ENCODE data around the gene KCNQ5.

KCNQ5 gene

GRCh38 chr6:72616406-72617015 lies 5.4 kb upstream of the KCNQ5 start:
- peak; percentile 25; the same call in 1 of the 2 replicates for TF ChIP-seq CTCF (IDR thresholded peaks at IDR 0.05; ENCODE audit: low read depth, low read length)
- H3K4me3 ChIP-seq (ENCODE audit: low read depth, low read length), result no peak overlapping the region

GRCh38 chr6:72617721-72618120 lies 4.1 kb upstream of the KCNQ5 start:
- H3K4me3 ChIP-seq (ENCODE audit: low read depth, low read length), result no peak overlapping the region
- TF ChIP-seq CTCF (IDR thresholded peaks at IDR 0.05; ENCODE audit: low read depth, low read length), result no peak

GRCh38 chr6:72619883-72620696 lies 1.8 kb upstream of the KCNQ5 start:
- H3K4me3 ChIP-seq (ENCODE audit: low read depth, low read length), result peak overlapping the region; percentile 73
- no peak for TF ChIP-seq CTCF (IDR thresholded peaks at IDR 0.05; ENCODE audit: low read depth, low read length)

- TF ChIP-seq CTCF (IDR thresholded peaks at IDR 0.05; ENCODE audit: low read depth, low read length), result no peak
- H3K4me3 ChIP-seq (ENCODE audit: low read depth, low read length), result peak overlapping the region; percentile 73
These were observed 983 bp upstream of the KCNQ5 start for GRCh38 chr6:72620871-72621290.

- H3K4me3 ChIP-seq (ENCODE audit: low read depth, low read length), result peak overlapping the region; percentile 73
- TF ChIP-seq CTCF (IDR thresholded peaks at IDR 0.05; ENCODE audit: low read depth, low read length), result 0 out of 2 replicates have a peak, but pooled peaks have one; percentile 8
These were observed 453 bp downstream of the KCNQ5 start for GRCh38 chr6:72622094-72622940.

GRCh38 chr6:72623808-72624207 lies 1.9 kb downstream of the KCNQ5 start:
- no peak for TF ChIP-seq CTCF (IDR thresholded peaks at IDR 0.05; ENCODE audit: low read depth, low read length)

More at GRCh38 chr6:72623808-72624207, 1.9 kb downstream of the KCNQ5 start:
- H3K4me3 ChIP-seq (ENCODE audit: low read depth, low read length), result no peak overlapping the region
